Neuronal stem cell (in vitro differentiated cells): ENCODE data around the gene NOVA2.
A peak's percentile ranks its signal among the peaks of the same experiment; 100 is the strongest.

Experiments used
- DNase-seq: peaks from one replicate; pipeline ENCODE4 v3.0.0-alpha.2; 2013; ENCODE audit warnings: low spot score
- H2AFZ ChIP-seq: one replicate; pipeline ENCODE4 v1.6.1; 2013; ENCODE audit warnings: mild to moderate bottlenecking, low read length, inconsistent platforms
- H2AK5ac ChIP-seq: 2 replicates; pipeline ENCODE4 v1.6.1; 2013; ENCODE audit warnings: low read depth, mild to moderate bottlenecking, inconsistent platforms, low read length, moderate library complexity, mixed read lengths
- H2BK120ac ChIP-seq: 2 replicates; pipeline ENCODE4 v1.6.1; 2013; ENCODE audit warnings: low read depth, mild to moderate bottlenecking, inconsistent platforms, low read length, moderate library complexity, mixed read lengths
- H2BK12ac ChIP-seq: one replicate; pipeline ENCODE4 v1.6.1; 2013; ENCODE audit warnings: low read length, inconsistent platforms
- H2BK15ac ChIP-seq: 2 replicates; pipeline ENCODE4 v1.6.1; 2013; ENCODE audit warnings: mild to moderate bottlenecking, low read length, inconsistent platforms, mixed read lengths
- H2BK5ac ChIP-seq: one replicate; pipeline ENCODE4 v1.6.1; 2013; ENCODE audit warnings: inconsistent platforms, mild to moderate bottlenecking, low read length, moderate library complexity
- H3K14ac ChIP-seq: one replicate; pipeline ENCODE4 v1.6.1; 2013; ENCODE audit warnings: low read length, inconsistent platforms
- H3K18ac ChIP-seq: 2 replicates; pipeline ENCODE4 v1.6.1; 2013; ENCODE audit warnings: low read length, inconsistent platforms
- H3K23ac ChIP-seq: 2 replicates; pipeline ENCODE4 v1.6.1; 2013; ENCODE audit warnings: low read depth, mild to moderate bottlenecking, mixed read lengths, low read length, inconsistent platforms; ENCODE audit not compliant: poor library complexity
- H3K27ac ChIP-seq: replicated peaks from 3 replicates; pipeline ENCODE4 v1.5.1; 2013; ENCODE audit warnings: low read length, inconsistent platforms
- H3K27me3 ChIP-seq, 3 experiments: 2 replicates each; pipeline ENCODE4 v1.6.1; 2013; ENCODE audit warnings: low read length in 3 of 3, mild to moderate bottlenecking in 2 of 3, inconsistent platforms in 1 of 3, low read depth in 1 of 3, mixed read lengths in 1 of 3, moderate library complexity in 1 of 3; ENCODE audit not compliant: control insufficient read depth in 3 of 3, insufficient read depth in 3 of 3
- H3K36me3 ChIP-seq, 2 donors: replicated peaks in 1 of 2; 2 replicates each; pipeline ENCODE4 v1.6.1; 2013; ENCODE audit warnings: low read length in 2 of 2; ENCODE audit not compliant: control insufficient read depth in 2 of 2, insufficient read depth in 2 of 2
- H3K4ac ChIP-seq: 2 replicates; pipeline ENCODE4 v1.6.1; 2013; ENCODE audit warnings: inconsistent platforms, mild to moderate bottlenecking, low read length, moderate library complexity
- H3K4me1 ChIP-seq, 2 donors: 1 replicate in 1 of 2; 2 replicates in 1 of 2; pipeline ENCODE4 v1.6.1; 2013; ENCODE audit warnings: low read length in 2 of 2, low read depth in 1 of 2; ENCODE audit not compliant: control insufficient read depth in 2 of 2, insufficient read depth in 1 of 2
- H3K4me2 ChIP-seq: one replicate; pipeline ENCODE4 v1.6.1; 2013; ENCODE audit warnings: mild to moderate bottlenecking, low read length, inconsistent platforms; ENCODE audit not compliant: insufficient read depth, poor library complexity, severe bottlenecking
- H3K4me3 ChIP-seq, 2 donors: 2 replicates each; pipeline ENCODE4 v1.5.1; 2013; ENCODE audit warnings: low read length in 2 of 2, mild to moderate bottlenecking in 2 of 2, inconsistent platforms in 1 of 2, moderate library complexity in 1 of 2
- H3K79me1 ChIP-seq: one replicate; pipeline ENCODE4 v1.6.1; 2013; ENCODE audit warnings: low read depth, mild to moderate bottlenecking, inconsistent platforms, low read length, moderate library complexity
- H3K9ac ChIP-seq: one replicate; pipeline ENCODE4 v1.6.1; 2013; ENCODE audit warnings: mild to moderate bottlenecking, low read depth, low read length, inconsistent platforms; ENCODE audit not compliant: poor library complexity
- H3K9me3 ChIP-seq, 2 donors: replicated peaks in 1 of 2; 2 replicates each; pipeline versions ENCODE3 to v1.6.1; 2013; ENCODE audit warnings: low read length in 2 of 2, mild to moderate bottlenecking in 2 of 2, inconsistent platforms in 1 of 2, low read depth in 1 of 2, mixed read lengths in 1 of 2, moderate library complexity in 1 of 2; ENCODE audit not compliant: control insufficient read depth in 2 of 2, insufficient read depth in 1 of 2
- H4K8ac ChIP-seq: one replicate; pipeline ENCODE4 v1.6.1; 2013; ENCODE audit warnings: low read depth, mild to moderate bottlenecking, inconsistent platforms, low read length, moderate library complexity
- H4K91ac ChIP-seq: one replicate; pipeline ENCODE4 v1.6.1; 2013; ENCODE audit warnings: low read length, low read depth, mild to moderate bottlenecking, inconsistent platforms; ENCODE audit not compliant: poor library complexity
- WGBS, 2 donors: extraction: QIAGEN DNeasy Blood & Tissue Kit; methylation state at CpG; one replicate each; pipeline ENCODE4 v1.1.7; 2013; ENCODE audit warnings: missing lambda C conversion rate in 2 of 2, mixed read lengths in 1 of 2; ENCODE audit not compliant: insufficient read length in 2 of 2, insufficient replicate concordance in 1 of 2; ENCODE audit errors: extremely low coverage in 2 of 2; 5-methylcytosine and 5-hydroxymethylcytosine counted together

NOVA2 gene

DNA sequence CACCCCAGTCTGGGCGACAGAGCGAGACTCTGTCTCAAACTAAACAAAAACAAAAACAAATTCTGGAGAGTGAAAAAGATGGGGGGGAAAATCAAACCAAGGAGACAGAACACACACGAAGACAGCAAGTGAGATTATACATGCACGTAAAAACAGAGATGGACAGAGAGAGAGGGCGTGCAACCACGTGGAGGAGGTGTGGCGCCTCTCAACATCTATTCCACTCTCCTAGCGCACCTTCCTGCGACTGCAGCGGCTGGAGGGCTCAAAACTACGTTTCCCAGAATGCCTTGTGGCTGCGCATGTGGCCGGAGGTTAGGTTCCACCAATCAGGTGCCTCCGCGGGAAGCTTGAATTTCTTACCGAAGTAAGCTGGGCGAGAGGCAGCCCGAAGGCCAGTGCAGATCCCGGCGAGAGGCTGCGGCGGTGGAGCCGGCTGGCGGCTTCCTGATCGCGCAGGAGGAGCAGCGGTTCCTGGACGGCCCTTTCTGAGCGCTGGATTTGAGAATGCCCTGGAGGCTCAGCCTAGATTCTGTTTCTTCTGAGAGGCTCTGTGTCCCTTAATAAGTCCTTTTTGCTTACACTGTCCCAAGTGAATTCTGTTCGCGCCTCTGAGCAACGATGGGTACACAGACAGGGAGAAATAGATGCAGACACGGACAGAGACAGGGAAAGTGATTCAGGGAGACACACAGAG is 46.0 kb downstream of the NOVA2 start:
- Histone ChIP-seq H2BK15ac (no peak overlapping the region), H3K36me3 (no peaks in the 10 kb centered on the region), H3K4me2 (peak overlapping the region; percentile 43), H3K9me3 (peaks cover 0 to 3% of the 10 kb centered on the region in 2 donors), H4K91ac (no peak overlapping the region), H3K9ac (no peak overlapping the region), H2AFZ (peak overlapping the region; percentile 74), H4K8ac (no peak overlapping the region), H2AK5ac (no peak overlapping the region), H3K14ac (no peak overlapping the region), H3K79me1 (no peaks in the 10 kb centered on the region), H3K4me3 (peak overlapping the region; percentile 43 to 65), H3K4ac (no peak overlapping the region), H3K27ac (no peak overlapping the region), H3K4me1 (peaks cover 5 to 7% of the 10 kb centered on the region in 2 donors), H3K27me3 (peaks cover 0 to 2% (median 0%) of the 10 kb centered on the region in 3 experiments), H3K23ac (no peak overlapping the region), H2BK120ac (no peak overlapping the region), H3K18ac (no peak overlapping the region), H2BK12ac (no peak overlapping the region), H2BK5ac (no peak overlapping the region)
- WGBS, 2 donors = no CpG with 5 or more reads among the region's 33 CpGs
- peak; percentile 93 for DNase-seq

GRCh38 chr19:45924891-45925447 is 48.7 kb downstream of the NOVA2 start:
- H3K23ac ChIP-seq = no peak overlapping the region
- no peak overlapping the region for H3K4ac ChIP-seq
- no peak overlapping the region for H3K18ac ChIP-seq
- no peak overlapping the region for H2BK5ac ChIP-seq
- no peaks in the 10 kb centered on the region for H3K27me3 ChIP-seq
- no peak overlapping the region for H4K8ac ChIP-seq
- no peak overlapping the region for H3K4me3 ChIP-seq
- H3K9me3 ChIP-seq = peaks cover 0 to 3% of the 10 kb centered on the region in 2 donors
- H2BK15ac ChIP-seq = no peak overlapping the region
- no peak overlapping the region for H3K14ac ChIP-seq
- H2AK5ac ChIP-seq = no peak overlapping the region
- no peak overlapping the region for H3K4me2 ChIP-seq
- H3K9ac ChIP-seq = no peak overlapping the region
- H2BK12ac ChIP-seq = no peak overlapping the region
- no peak for DNase-seq
- no CpG with 5 or more reads among the region's 6 CpGs for WGBS, 2 donors
- H3K36me3 ChIP-seq = no peaks in the 10 kb centered on the region
- no peak overlapping the region for H2AFZ ChIP-seq
- no peaks in the 10 kb centered on the region for H3K79me1 ChIP-seq
- H2BK120ac ChIP-seq = no peak overlapping the region
- H3K4me1 ChIP-seq = peaks cover 9 to 12% of the 10 kb centered on the region in 2 donors
- H4K91ac ChIP-seq = no peak overlapping the region
- no peak overlapping the region for H3K27ac ChIP-seq

- Histone ChIP-seq H2BK5ac (no peak overlapping the region), H3K36me3 (no peaks in the 10 kb centered on the region), H3K4me3 (no peak overlapping the region), H3K23ac (no peak overlapping the region), H2BK12ac (peak overlapping the region; percentile 46), H3K4me2 (no peak overlapping the region), H3K79me1 (no peaks in the 10 kb centered on the region), H2AK5ac (no peak overlapping the region), H3K4me1 (peaks cover 11% of the 10 kb centered on the region in 2 donors), H3K27ac (no peak overlapping the region), H2BK15ac (peak overlapping the region; percentile 1), H3K14ac (no peak overlapping the region), H4K8ac (no peak overlapping the region), H3K27me3 (no peaks in the 10 kb centered on the region), H3K18ac (peak overlapping the region; percentile 51), H2AFZ (peak overlapping the region; percentile 67), H4K91ac (no peak overlapping the region), H3K9ac (peak overlapping the region; percentile 50), H2BK120ac (no peak overlapping the region), H3K4ac (no peak overlapping the region), H3K9me3 (peaks cover 0 to 3% of the 10 kb centered on the region in 2 donors)
- no CpG with 5 or more reads among the region's 9 CpGs for WGBS, 2 donors
- no peak for DNase-seq
Observed at GRCh38 chr19:45922281-45922680, 51.4 kb downstream of the NOVA2 start.

DNA sequence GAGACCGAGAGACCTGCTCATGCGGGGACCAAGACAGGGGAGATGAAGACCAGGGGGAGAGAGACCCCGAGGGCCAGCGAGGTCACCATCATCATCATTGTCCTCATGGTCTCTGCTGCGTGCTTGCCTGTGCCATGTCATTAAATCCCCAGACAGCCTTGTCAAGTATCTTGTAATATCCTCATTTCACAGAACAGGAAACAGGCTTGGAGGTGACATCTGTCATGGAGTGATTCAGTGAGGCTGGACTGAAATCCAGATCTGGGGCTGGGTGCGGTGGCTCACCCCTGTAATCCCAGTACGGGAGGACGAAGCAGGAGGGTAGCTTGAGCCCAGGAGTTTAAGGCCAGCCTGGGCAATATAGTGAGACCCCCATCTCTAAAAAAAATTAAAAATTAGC is 53.2 kb downstream of the NOVA2 start:
- DNase-seq = no peak
- H3K4me2 ChIP-seq = no peak overlapping the region
- no CpG with 5 or more reads among the region's 8 CpGs for WGBS, 2 donors

More for the DNA sequence above, 53.2 kb downstream of the NOVA2 start:
- H3K18ac ChIP-seq = no peak overlapping the region
- no peak overlapping the region for H3K9ac ChIP-seq
- no peaks in the 10 kb centered on the region for H3K36me3 ChIP-seq
- H3K14ac ChIP-seq = peak overlapping the region; percentile 67
- no peak overlapping the region for H2BK120ac ChIP-seq
- no peak overlapping the region for H3K4me3 ChIP-seq
- no peaks in the 10 kb centered on the region for H3K27me3 ChIP-seq
- no peak overlapping the region for H3K23ac ChIP-seq
- no peak overlapping the region for H4K8ac ChIP-seq
- no peaks in the 10 kb centered on the region for H3K9me3 ChIP-seq
- no peak overlapping the region for H2BK5ac ChIP-seq
- H2BK15ac ChIP-seq = no peak overlapping the region
- H2AFZ ChIP-seq = peak overlapping the region; percentile 70
- H3K27ac ChIP-seq = no peak overlapping the region
- H3K4ac ChIP-seq = no peak overlapping the region
- H3K4me1 ChIP-seq = peaks cover 9 to 11% of the 10 kb centered on the region in 2 donors
- no peaks in the 10 kb centered on the region for H3K79me1 ChIP-seq
- no peak overlapping the region for H4K91ac ChIP-seq
- no peak overlapping the region for H2AK5ac ChIP-seq
- H2BK12ac ChIP-seq = no peak overlapping the region
